CD8-positive, alpha-beta memory T cell (primary cell): ENCODE data around the gene COL13A1. TPM values are rescaled to one million over a fixed set of nuclear protein-coding genes. Genes with fewer than 3 reads are reported as not detected.

ENCODE experiments used
- CTCF ChIA-PET: fragments of 350-600 bp; sonication (Branson Sonifier 250); formaldehyde crosslinking; loops from one replicate; lab custom pipeline; 2021; ENCODE audit warnings: antibody characterized with exemption; lab: Charles Lee
- POLR2A ChIA-PET: fragments of 350-600 bp; sonication (Branson Sonifier 250); formaldehyde crosslinking; loops from one replicate; lab custom pipeline; 2021; ENCODE audit warnings: antibody characterized with exemption; lab: Charles Lee
- DNase-seq, 5 donors: peaks; one replicate each; pipeline versions ENCODE4 v3.0.0 to v3.0.0-alpha.2; 2020 to 2022; ENCODE audit warnings: mixed read lengths in 1 of 5
- H3K27ac ChIP-seq: one replicate; pipeline ENCODE4 v1.7.0; 2013; ENCODE audit warnings: low read depth, mild to moderate bottlenecking, low read length, moderate library complexity
- H3K27me3 ChIP-seq: 2 replicates; pipeline ENCODE4 v1.7.0; 2013; ENCODE audit warnings: low read length, mild to moderate bottlenecking; ENCODE audit not compliant: insufficient read depth, poor library complexity, severe bottlenecking
- H3K36me3 ChIP-seq: 2 replicates; pipeline ENCODE4 v1.7.0; 2013; ENCODE audit warnings: mild to moderate bottlenecking, low read length, moderate library complexity; ENCODE audit not compliant: insufficient read depth
- H3K4me1 ChIP-seq: 2 replicates; pipeline ENCODE4 v1.7.0; 2013; ENCODE audit warnings: mild to moderate bottlenecking, low read length, moderate library complexity; ENCODE audit not compliant: insufficient read depth
- H3K4me3 ChIP-seq: 2 replicates; pipeline ENCODE4 v1.7.0; 2013; ENCODE audit warnings: mild to moderate bottlenecking, low read length
- H3K9me3 ChIP-seq: 2 replicates; pipeline ENCODE4 v1.7.0; 2013; ENCODE audit warnings: mild to moderate bottlenecking, low read length
- H3K27ac Mint-ChIP-seq, 8 donors: one replicate each; pipeline ENCODE4 v1.8.0; 2020 to 2021; ENCODE audit warnings: mixed read lengths in 8 of 8, mild to moderate bottlenecking in 6 of 8, inconsistent platforms in 3 of 8, moderate library complexity in 3 of 8
- H3K27me3 Mint-ChIP-seq, 2 donors: one replicate each; pipeline ENCODE4 v1.8.0; 2020 to 2021; ENCODE audit warnings: mixed read lengths in 2 of 2, mild to moderate bottlenecking in 1 of 2, moderate library complexity in 1 of 2
- H3K36me3 Mint-ChIP-seq, 3 donors: one replicate each; pipeline ENCODE4 v1.8.0; 2020 to 2021; ENCODE audit warnings: mixed read lengths in 3 of 3, inconsistent platforms in 1 of 3, mild to moderate bottlenecking in 1 of 3
- H3K4me1 Mint-ChIP-seq, 3 donors: one replicate each; pipeline ENCODE4 v1.8.0; 2020 to 2021; ENCODE audit warnings: mixed read lengths in 3 of 3, inconsistent platforms in 1 of 3, mild to moderate bottlenecking in 1 of 3
- H3K4me3 Mint-ChIP-seq, 7 donors: one replicate each; pipeline ENCODE4 v1.8.0; 2020 to 2021; ENCODE audit warnings: mixed read lengths in 7 of 7, mild to moderate bottlenecking in 6 of 7, moderate library complexity in 4 of 7, inconsistent platforms in 2 of 7
- H3K9me3 Mint-ChIP-seq, 5 donors: one replicate each; pipeline ENCODE4 v1.8.0; 2020 to 2022; ENCODE audit warnings: mixed read lengths in 5 of 5, mild to moderate bottlenecking in 3 of 5, moderate library complexity in 2 of 5, inconsistent platforms in 1 of 5
- polyA plus RNA-seq: library from polyadenylated mRNA; unstranded; fragments of 300-500 nt; fragmentation: Illumina TruSeq; gene quantifications from one replicate; pipeline ENCODE4 v1.2.3, GENCODE V29; 2021
- total RNA-seq, 2 experiments: library from RNA; stranded (reverse); gene quantifications; one replicate each; pipeline ENCODE4 v1.2.3, GENCODE V29; 2021

The COL13A1 gene
- total and polyA plus RNA-seq, 3 experiments from 2014 or later = not detected

DNA sequence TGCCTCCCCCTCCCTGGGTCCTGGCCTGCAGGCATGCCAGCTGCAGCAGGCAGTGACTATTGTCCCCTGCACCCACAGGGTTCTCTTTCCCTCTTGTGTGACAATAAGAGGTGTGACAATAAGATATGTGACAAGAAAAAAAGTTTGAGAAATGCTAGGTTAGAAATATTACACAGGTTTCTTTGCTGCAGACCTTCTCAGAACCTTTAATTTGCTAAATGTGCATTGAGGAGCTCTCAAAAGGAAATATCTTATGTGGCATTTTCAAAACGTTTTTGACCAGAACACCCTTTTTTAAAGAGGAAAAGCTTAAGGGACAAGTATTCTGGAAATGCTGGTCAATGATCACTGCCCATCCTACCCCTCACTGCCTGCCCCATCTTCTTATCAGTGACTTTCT, 117.5 kb downstream of the COL13A1 start:
- Histone ChIP-seq H3K9me3 (no peaks in the 10 kb centered on the region), H3K27me3 (no peaks in the 10 kb centered on the region), H3K27ac (no peak overlapping the region), H3K36me3 (no peaks in the 10 kb centered on the region), H3K4me3 (no peak overlapping the region), H3K4me1 (no peaks in the 10 kb centered on the region)
- Mint-ChIP-seq H3K4me3 (no peak overlapping the region), H3K9me3 (no peaks in the 10 kb centered on the region), H3K36me3 (no peaks in the 10 kb centered on the region), H3K4me1 (no peaks in the 10 kb centered on the region), H3K27me3 (peaks cover 8 to 27% of the 10 kb centered on the region in 2 donors), H3K27ac (no peak overlapping the region)
- POLR2A ChIA-PET = no interaction called here
- CTCF ChIA-PET = no interaction called here
- no peak for DNase-seq

DNA sequence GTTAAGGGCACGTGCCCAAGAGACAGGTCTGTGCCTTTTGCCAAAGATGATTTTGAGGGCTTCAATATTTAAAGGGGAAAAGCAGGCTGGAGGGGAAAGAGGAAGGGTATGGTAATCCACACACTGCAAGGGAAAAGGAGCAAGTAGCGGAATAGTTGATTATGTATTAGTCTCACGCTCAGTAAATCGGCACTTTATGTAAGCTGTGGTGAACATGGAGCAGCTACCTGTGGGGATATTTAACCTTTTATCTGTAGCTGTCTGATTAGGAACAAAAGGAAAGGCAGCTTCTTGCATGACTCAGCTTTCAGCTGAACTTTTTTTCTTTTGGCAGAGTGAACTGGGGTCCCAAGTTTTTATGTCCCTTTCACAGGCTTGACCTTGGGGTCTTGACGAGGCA, 123.4 kb downstream of the COL13A1 start:
- DNase-seq = no peak
- Mint-ChIP-seq H3K36me3 (no peaks in the 10 kb centered on the region), H3K27me3 (peaks cover 17 to 21% of the 10 kb centered on the region in 2 donors), H3K4me1 (no peaks in the 10 kb centered on the region), H3K4me3 (no peak overlapping the region), H3K9me3 (peaks cover 0 to 3% (median 0%) of the 10 kb centered on the region in 5 donors), H3K27ac (no peak overlapping the region)
- CTCF ChIA-PET = interaction anchor here (1.7 kb wide), 1 partner anchor 14 kb away, joined by 4 read pairs; no protein-coding TSS in a partner anchor
- Histone ChIP-seq H3K36me3 (no peaks in the 10 kb centered on the region), H3K4me3 (no peak overlapping the region), H3K27me3 (no peaks in the 10 kb centered on the region), H3K9me3 (no peaks in the 10 kb centered on the region), H3K4me1 (no peaks in the 10 kb centered on the region), H3K27ac (no peak overlapping the region)
- POLR2A ChIA-PET = no interaction called here

DNA sequence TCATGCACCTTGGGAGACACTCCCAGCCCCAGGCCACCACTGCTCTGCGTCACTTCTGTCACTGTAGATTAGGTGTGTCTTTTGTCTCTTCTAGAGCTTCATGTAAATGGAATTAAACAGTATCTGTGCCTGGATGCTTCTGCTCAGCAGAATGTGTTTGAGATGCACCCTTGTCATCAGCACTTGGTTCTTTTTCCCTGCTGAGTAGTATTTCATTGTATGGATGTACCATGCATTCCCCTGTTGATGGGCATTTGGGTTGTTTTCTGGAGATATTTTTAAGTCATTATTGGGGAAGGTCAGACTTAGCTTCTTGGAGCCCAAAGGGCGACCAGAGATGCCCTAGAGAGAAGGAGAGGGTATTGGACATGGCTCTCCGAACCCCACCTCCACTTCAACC, 126.6 kb downstream of the COL13A1 start:
- Mint-ChIP-seq H3K4me1 (no peaks in the 10 kb centered on the region), H3K27me3 (peaks cover 21 to 30% of the 10 kb centered on the region in 2 donors), H3K36me3 (no peaks in the 10 kb centered on the region), H3K27ac (no peak overlapping the region), H3K9me3 (peaks cover 0 to 3% (median 0%) of the 10 kb centered on the region in 5 donors), H3K4me3 (no peak overlapping the region)
- H3K4me1 ChIP-seq = no peaks in the 10 kb centered on the region
- no peaks in the 10 kb centered on the region for H3K27me3 ChIP-seq
- DNase-seq = no peak
- ChIA-PET POLR2A (no interaction called here), CTCF (no interaction called here)
- no peak overlapping the region for H3K4me3 ChIP-seq
- H3K36me3 ChIP-seq = no peaks in the 10 kb centered on the region
- no peaks in the 10 kb centered on the region for H3K9me3 ChIP-seq
- no peak overlapping the region for H3K27ac ChIP-seq

DNA sequence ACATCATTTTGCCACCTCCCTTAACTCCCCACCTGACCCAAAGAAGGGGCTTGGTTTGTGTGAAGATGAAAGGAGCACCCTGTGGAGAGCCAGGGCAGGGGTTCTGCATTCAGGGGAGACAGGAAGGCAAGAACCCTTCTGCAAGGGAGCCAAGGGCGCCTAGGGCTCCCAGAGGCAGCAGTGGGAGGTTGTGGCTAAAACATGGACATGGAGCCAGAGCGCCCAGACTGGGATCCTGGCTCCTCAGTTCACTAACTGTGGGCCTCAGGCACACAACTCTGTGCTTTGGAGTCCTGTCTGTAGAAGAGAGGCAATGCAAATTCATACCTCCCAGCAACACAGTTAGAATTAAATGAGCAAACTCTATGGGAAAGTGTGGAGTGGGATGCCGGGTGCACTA, 127.9 kb downstream of the COL13A1 start:
- no peaks in the 10 kb centered on the region for H3K36me3 Mint-ChIP-seq
- peaks cover 0 to 3% (median 0%) of the 10 kb centered on the region in 5 donors for H3K9me3 Mint-ChIP-seq
- H3K27ac ChIP-seq = no peak overlapping the region
- no peak for DNase-seq
- no peaks in the 10 kb centered on the region for H3K36me3 ChIP-seq
- H3K27ac Mint-ChIP-seq = no peak overlapping the region
- H3K27me3 Mint-ChIP-seq = peaks cover 21 to 31% of the 10 kb centered on the region in 2 donors
- CTCF ChIA-PET = no interaction called here
- H3K4me3 ChIP-seq = no peak overlapping the region
- POLR2A ChIA-PET = no interaction called here
- no peak overlapping the region for H3K4me3 Mint-ChIP-seq
- no peaks in the 10 kb centered on the region for H3K4me1 Mint-ChIP-seq
- no peaks in the 10 kb centered on the region for H3K9me3 ChIP-seq
- no peaks in the 10 kb centered on the region for H3K27me3 ChIP-seq
- no peaks in the 10 kb centered on the region for H3K4me1 ChIP-seq

DNA sequence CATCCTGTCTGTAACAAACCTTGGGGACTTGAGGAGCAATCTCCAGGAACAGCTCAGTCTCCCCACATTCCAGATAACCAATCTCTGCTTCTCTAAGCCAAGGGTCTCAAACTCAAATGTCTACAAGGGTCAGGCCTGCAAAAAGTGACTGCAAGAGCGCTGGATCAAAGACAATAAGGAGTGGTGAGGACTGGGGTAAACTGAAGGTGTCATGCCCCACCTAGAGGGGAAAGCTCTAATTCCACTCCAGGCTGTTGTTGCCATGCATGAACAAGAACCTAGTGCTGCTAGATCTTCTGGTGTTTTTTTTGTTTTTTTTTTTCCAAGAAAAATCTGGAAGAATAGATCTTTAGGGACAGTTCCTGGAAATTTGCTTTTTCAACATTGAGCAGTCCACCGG, 133.1 kb downstream of the COL13A1 start:
- Histone ChIP-seq H3K4me3 (no peak overlapping the region), H3K27ac (no peak overlapping the region), H3K4me1 (no peaks in the 10 kb centered on the region), H3K9me3 (no peaks in the 10 kb centered on the region), H3K36me3 (no peaks in the 10 kb centered on the region), H3K27me3 (no peaks in the 10 kb centered on the region)
- H3K27ac Mint-ChIP-seq = peak overlapping the region in 1 of 8 donors; percentile 6
- ChIA-PET POLR2A (no interaction called here), CTCF (no interaction called here)
- DNase-seq = no peak
- no peaks in the 10 kb centered on the region for H3K9me3 Mint-ChIP-seq
- no peaks in the 10 kb centered on the region for H3K36me3 Mint-ChIP-seq
- H3K4me3 Mint-ChIP-seq = no peak overlapping the region
- no peaks in the 10 kb centered on the region for H3K4me1 Mint-ChIP-seq
- H3K27me3 Mint-ChIP-seq = peaks cover 3 to 28% of the 10 kb centered on the region in 2 donors

DNA sequence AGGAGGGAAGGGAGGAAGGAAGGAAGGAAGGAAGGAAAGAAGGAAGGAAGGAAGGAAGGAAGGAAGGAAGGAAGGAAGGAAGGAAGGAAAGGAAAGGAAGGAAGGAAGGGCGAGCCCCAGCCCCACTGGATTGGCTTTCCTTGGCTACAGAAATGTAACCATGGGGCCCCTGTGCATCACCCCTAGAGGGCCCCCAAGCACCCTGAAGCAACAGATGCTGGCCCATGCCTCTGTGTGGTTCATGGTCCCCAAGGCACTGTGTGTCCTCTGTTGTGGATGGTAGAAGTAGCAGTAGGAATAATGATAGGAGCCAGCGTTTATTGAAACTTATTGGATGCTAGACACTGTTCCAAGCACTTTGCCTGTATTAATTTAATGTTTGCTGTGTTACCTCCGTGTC, 134.4 kb downstream of the COL13A1 start:
- peaks cover 0 to 2% (median 0%) of the 10 kb centered on the region in 5 donors for H3K9me3 Mint-ChIP-seq
- H3K27ac Mint-ChIP-seq = no peak overlapping the region
- DNase-seq = no peak
- POLR2A ChIA-PET = no interaction called here
- no peaks in the 10 kb centered on the region for H3K4me1 Mint-ChIP-seq
- H3K27me3 Mint-ChIP-seq = peaks cover 0 to 15% of the 10 kb centered on the region in 2 donors
- Histone ChIP-seq H3K27me3 (no peaks in the 10 kb centered on the region), H3K4me1 (no peaks in the 10 kb centered on the region), H3K36me3 (no peaks in the 10 kb centered on the region), H3K4me3 (no peak overlapping the region), H3K9me3 (no peaks in the 10 kb centered on the region), H3K27ac (no peak overlapping the region)
- no peaks in the 10 kb centered on the region for H3K36me3 Mint-ChIP-seq
- H3K4me3 Mint-ChIP-seq = no peak overlapping the region
- CTCF ChIA-PET = no interaction called here

DNA sequence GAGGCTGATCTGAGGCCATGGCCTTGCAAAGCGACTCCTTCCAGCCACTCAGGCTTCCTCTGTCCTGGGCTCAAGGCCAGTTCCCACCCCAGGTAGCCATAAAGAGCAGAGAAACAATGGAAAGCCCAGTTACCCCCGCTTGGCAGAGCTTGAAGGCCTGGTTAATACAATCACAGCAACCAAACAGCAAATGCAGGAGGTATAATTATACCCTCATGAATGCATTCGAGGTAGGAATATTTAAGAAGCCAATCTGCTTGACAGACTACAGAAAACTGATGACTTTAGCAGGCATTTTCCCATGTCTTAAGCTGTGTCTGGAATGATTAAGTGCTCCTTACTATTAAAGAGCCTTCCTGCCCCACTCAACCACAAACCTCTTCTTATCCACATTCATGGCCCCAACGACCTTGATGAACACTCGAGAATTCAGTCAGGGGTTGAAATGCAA, 136.9 kb downstream of the COL13A1 start:
- Histone ChIP-seq H3K36me3 (no peaks in the 10 kb centered on the region), H3K4me3 (no peak overlapping the region), H3K4me1 (no peaks in the 10 kb centered on the region), H3K27me3 (no peaks in the 10 kb centered on the region), H3K27ac (no peak overlapping the region), H3K9me3 (no peaks in the 10 kb centered on the region)
- peaks cover 8% of the 10 kb centered on the region in 2 donors for H3K27me3 Mint-ChIP-seq
- no peak for DNase-seq
- POLR2A ChIA-PET = no interaction called here
- no peak overlapping the region for H3K27ac Mint-ChIP-seq
- peaks cover 0 to 4% (median 0%) of the 10 kb centered on the region in 5 donors for H3K9me3 Mint-ChIP-seq
- no peaks in the 10 kb centered on the region for H3K4me1 Mint-ChIP-seq
- CTCF ChIA-PET = interaction anchor here (1.2 to 1.4 kb wide), 2 partner anchors 16 to 23 kb away, joined by 3 read pairs; no protein-coding TSS in a partner anchor
- no peaks in the 10 kb centered on the region for H3K36me3 Mint-ChIP-seq
- no peak overlapping the region for H3K4me3 Mint-ChIP-seq

DNA sequence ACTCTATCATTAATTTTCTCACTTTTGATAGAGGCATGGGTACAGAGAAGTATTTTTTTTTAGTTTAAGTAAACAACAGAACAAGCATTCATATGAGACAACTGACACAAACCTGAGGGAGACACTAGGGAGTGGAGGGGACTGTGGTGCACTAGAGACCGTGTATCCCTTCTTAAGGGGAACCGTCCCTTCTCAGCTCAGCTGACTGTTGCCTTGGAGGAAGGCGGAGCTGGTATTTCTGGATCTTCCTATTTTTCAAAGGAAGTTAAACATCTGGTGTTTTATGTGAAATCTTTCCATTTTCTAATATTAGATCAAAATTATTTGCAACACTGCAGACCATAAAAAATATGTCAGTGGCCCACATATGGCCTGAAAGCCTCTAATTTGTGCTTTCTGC, 137.4 kb downstream of the COL13A1 start:
- H3K4me1 Mint-ChIP-seq = no peaks in the 10 kb centered on the region
- Histone ChIP-seq H3K27me3 (no peaks in the 10 kb centered on the region), H3K9me3 (no peaks in the 10 kb centered on the region), H3K27ac (no peak overlapping the region), H3K4me3 (no peak overlapping the region), H3K4me1 (no peaks in the 10 kb centered on the region), H3K36me3 (no peaks in the 10 kb centered on the region)
- H3K27me3 Mint-ChIP-seq = peaks cover 8% of the 10 kb centered on the region in 2 donors
- CTCF ChIA-PET = interaction anchor here (1.2 to 1.4 kb wide), 2 partner anchors 15 to 24 kb away, joined by 3 read pairs; no protein-coding TSS in a partner anchor
- POLR2A ChIA-PET = no interaction called here
- no peaks in the 10 kb centered on the region for H3K36me3 Mint-ChIP-seq
- no peak for DNase-seq
- no peak overlapping the region for H3K27ac Mint-ChIP-seq
- H3K4me3 Mint-ChIP-seq = no peak overlapping the region
- peaks cover 0 to 4% (median 0%) of the 10 kb centered on the region in 5 donors for H3K9me3 Mint-ChIP-seq
